H9 (cell line): ENCODE measurements around the gene ADI1. TPM values are rescaled to one million over a fixed set of nuclear protein-coding genes. Genes with fewer than 3 reads are reported as not detected.

Experiments
- DNase-seq: peaks from one replicate; pipeline ENCODE4 v3.0.0-alpha.2; 2017
- H2AFZ ChIP-seq: one replicate; pipeline ENCODE4 v1.6.1; 2013; ENCODE audit warnings: mild to moderate bottlenecking, low read length, control low read depth, moderate library complexity
- H2AK5ac ChIP-seq: 2 replicates; pipeline ENCODE4 v1.6.1; 2013; ENCODE audit warnings: low read length, control low read depth, mixed read lengths; ENCODE audit not compliant: insufficient read length
- H2BK120ac ChIP-seq: one replicate; pipeline ENCODE4 v1.6.1; 2013; ENCODE audit warnings: low read depth, mild to moderate bottlenecking, low read length, control low read depth, inconsistent platforms; ENCODE audit not compliant: poor library complexity, severe bottlenecking
- H2BK12ac ChIP-seq: 2 replicates; pipeline ENCODE4 v1.6.1; 2013; ENCODE audit warnings: low read length, control low read depth, mixed read lengths, low read depth; ENCODE audit not compliant: insufficient read length
- H2BK15ac ChIP-seq: 2 replicates; pipeline ENCODE4 v1.6.1; 2013; ENCODE audit warnings: low read depth, low read length, control low read depth
- H2BK20ac ChIP-seq: one replicate; pipeline ENCODE4 v1.6.1; 2013; ENCODE audit warnings: low read depth, mild to moderate bottlenecking, low read length, control low read depth, inconsistent platforms; ENCODE audit not compliant: poor library complexity, severe bottlenecking
- H2BK5ac ChIP-seq: 2 replicates; pipeline ENCODE4 v1.6.1; 2013; ENCODE audit warnings: low read length, control low read depth, mixed read lengths; ENCODE audit not compliant: insufficient read length
- H3K14ac ChIP-seq: 2 replicates; pipeline ENCODE4 v1.6.1; 2013; ENCODE audit warnings: low read length, control low read depth; ENCODE audit not compliant: insufficient read depth
- H3K18ac ChIP-seq: 2 replicates; pipeline ENCODE4 v1.6.1; 2013; ENCODE audit warnings: low read depth, mild to moderate bottlenecking, mixed read lengths, low read length, control low read depth; ENCODE audit not compliant: insufficient read length
- H3K23ac ChIP-seq: 2 replicates; pipeline ENCODE4 v1.6.1; 2013; ENCODE audit warnings: low read length, control low read depth, mixed read lengths, low read depth; ENCODE audit not compliant: insufficient read length
- H3K23me2 ChIP-seq: 2 replicates; pipeline ENCODE4 v1.6.1; 2013; ENCODE audit warnings: low read depth, mild to moderate bottlenecking, mixed read lengths, low read length, control low read depth; ENCODE audit not compliant: insufficient read length, poor library complexity, severe bottlenecking
- H3K27ac ChIP-seq: 2 replicates; pipeline ENCODE4 v1.5.1; 2013; ENCODE audit warnings: low read length, control low read depth, mixed read lengths, low read depth; ENCODE audit not compliant: insufficient read length
- H3K27me3 ChIP-seq: 2 replicates; pipeline ENCODE4 v1.6.1; 2013; ENCODE audit warnings: low read length, control low read depth, inconsistent platforms; ENCODE audit not compliant: insufficient read depth
- H3K4ac ChIP-seq: 2 replicates; pipeline ENCODE4 v1.6.1; 2013; ENCODE audit warnings: low read depth, mild to moderate bottlenecking, control low read depth, inconsistent platforms, low read length, moderate library complexity
- H3K4me1 ChIP-seq: 2 replicates; pipeline ENCODE4 v1.6.1; 2013; ENCODE audit warnings: low read length, control low read depth, inconsistent platforms; ENCODE audit not compliant: insufficient read depth
- H3K4me2 ChIP-seq: 2 replicates; pipeline ENCODE4 v1.6.1; 2013; ENCODE audit warnings: low read length, control low read depth, mixed read lengths; ENCODE audit not compliant: insufficient read length, insufficient read depth
- H3K56ac ChIP-seq: 2 replicates; pipeline ENCODE4 v1.6.1; 2013; ENCODE audit warnings: low read depth, mild to moderate bottlenecking, mixed read lengths, low read length, control low read depth; ENCODE audit not compliant: insufficient read length
- H3K79me1 ChIP-seq: 2 replicates; pipeline ENCODE4 v1.6.1; 2013; ENCODE audit warnings: low read depth, mild to moderate bottlenecking, moderate library complexity, low read length, control low read depth, inconsistent platforms; ENCODE audit not compliant: insufficient read depth, poor library complexity, severe bottlenecking
- H3K79me2 ChIP-seq: 2 replicates; pipeline ENCODE4 v1.6.1; 2013; ENCODE audit warnings: low read length, control low read depth, inconsistent platforms; ENCODE audit not compliant: insufficient read depth
- H3K9ac ChIP-seq: 2 replicates; pipeline ENCODE4 v1.6.1; 2013; ENCODE audit warnings: low read length, control low read depth, mixed read lengths; ENCODE audit not compliant: insufficient read length; ENCODE audit errors: extremely low read depth
- H3K9me3 ChIP-seq: one replicate; pipeline ENCODE4 v1.6.1; 2013; ENCODE audit warnings: low read depth, low read length, inconsistent platforms; ENCODE audit not compliant: control insufficient read depth
- H3T11ph ChIP-seq: one replicate; pipeline ENCODE4 v1.6.1; 2013; ENCODE audit warnings: mild to moderate bottlenecking, low read length, control low read depth, inconsistent platforms
- H4K20me1 ChIP-seq: one replicate; pipeline ENCODE4 v1.6.1; 2013; ENCODE audit not compliant: control insufficient read depth, insufficient read length, insufficient read depth
- H4K5ac ChIP-seq: 2 replicates; pipeline ENCODE4 v1.6.1; 2013; ENCODE audit warnings: low read depth, mild to moderate bottlenecking, mixed read lengths, low read length, control low read depth; ENCODE audit not compliant: insufficient read length
- H4K8ac ChIP-seq: replicated peaks from 2 replicates; pipeline ENCODE4 v1.6.1; 2013; ENCODE audit warnings: low read length, control low read depth, mixed read lengths, low read depth; ENCODE audit not compliant: insufficient read length
- H4K91ac ChIP-seq: 2 replicates; pipeline ENCODE4 v1.6.1; 2013; ENCODE audit warnings: low read depth, mild to moderate bottlenecking, moderate library complexity, mixed read lengths, low read length, control low read depth; ENCODE audit not compliant: insufficient read length
- H3K27ac Mint-ChIP-seq, 3 experiments: 2 replicates in 2 of 3; 3 replicates in 1 of 3; pipeline ENCODE4 v1.8.0; 2020 to 2021; ENCODE audit warnings: mixed read lengths in 3 of 3, mild to moderate bottlenecking in 1 of 3, moderate library complexity in 1 of 3
- H3K27me3 Mint-ChIP-seq: 2 replicates; pipeline ENCODE4 v1.8.0; 2021; ENCODE audit warnings: low read depth, mild to moderate bottlenecking, moderate library complexity, mixed read lengths
- H3K36me3 Mint-ChIP-seq, 3 experiments: 2 replicates in 2 of 3; 3 replicates in 1 of 3; pipeline ENCODE4 v1.8.0; 2020 to 2021; ENCODE audit warnings: low read depth in 3 of 3, mixed read lengths in 3 of 3; ENCODE audit not compliant: insufficient read depth in 1 of 3
- H3K4me1 Mint-ChIP-seq, 2 experiments: 2 replicates each; pipeline ENCODE4 v1.8.0; 2020; ENCODE audit warnings: mixed read lengths in 2 of 2
- H3K4me3 Mint-ChIP-seq, 2 experiments: 2 replicates in 1 of 2; 3 replicates in 1 of 2; pipeline ENCODE4 v1.8.0; 2020 to 2021; ENCODE audit warnings: mild to moderate bottlenecking in 2 of 2, mixed read lengths in 2 of 2, moderate library complexity in 1 of 2
- H3K9me3 Mint-ChIP-seq, 2 experiments: 2 replicates in 1 of 2; 3 replicates in 1 of 2; pipeline ENCODE4 v1.8.0; 2020; ENCODE audit warnings: mild to moderate bottlenecking in 2 of 2, mixed read lengths in 2 of 2, moderate library complexity in 1 of 2
- WGBS: extraction: QIAGEN DNeasy Blood & Tissue Kit; methylation state at CpG from one replicate; pipeline ENCODE4 v1.1.7; 2013; ENCODE audit warnings: missing lambda C conversion rate, low lambda C conversion rate, mixed read lengths; ENCODE audit not compliant: insufficient read length; ENCODE audit errors: extremely low coverage; 5-methylcytosine and 5-hydroxymethylcytosine counted together
- total RNA-seq: library from RNA; stranded (reverse); gene quantifications from 2 replicates; pipeline ENCODE4 v1.2.1, GENCODE V29; 2021
- TF ChIP-seq, protein P1 (sequence below): fragments of 200-600 bp; sonication (generic); conservative IDR thresholded peaks from 3 replicates; pipeline ENCODE4 v1.8.0; 2021; ENCODE audit warnings: antibody characterized with exemption, mild to moderate bottlenecking

Gene ADI1
- total RNA-seq, 1 experiment from 2014 or later = 23.4 TPM

DNA sequence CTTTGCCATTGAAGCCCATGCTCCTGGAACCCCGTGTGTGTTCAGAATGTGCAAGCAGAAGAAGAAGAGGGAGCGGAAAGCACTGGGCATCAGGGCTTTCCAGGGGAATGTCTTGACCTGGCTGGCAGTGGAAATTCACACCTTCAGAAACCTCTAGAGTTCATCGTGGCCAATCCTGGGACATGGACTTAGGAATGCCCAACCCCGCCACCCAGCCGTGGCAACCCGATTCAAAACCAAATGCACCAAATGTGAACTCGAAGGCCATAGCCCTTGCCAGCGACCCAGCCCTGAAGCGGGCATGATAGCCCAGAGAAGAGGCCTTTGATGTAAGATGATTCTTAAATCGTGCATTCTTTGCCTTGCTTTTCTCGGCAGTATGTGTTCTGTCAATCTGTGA lies 69.4 kb downstream of the ADI1 start:
- H3K9me3 Mint-ChIP-seq = no peaks in the 10 kb centered on the region
- H3K4me1 Mint-ChIP-seq = peaks cover 3 to 5% of the 10 kb centered on the region in 2 experiments; a peak in 2 of 4 replicates
- Histone ChIP-seq H3K9ac (no peak overlapping the region), H3T11ph (no peak overlapping the region), H2BK5ac (no peak overlapping the region), H3K23me2 (no peaks in the 10 kb centered on the region), H3K79me2 (no peaks in the 10 kb centered on the region), H2BK12ac (no peak overlapping the region), H3K23ac (no peak overlapping the region), H2AFZ (no peak overlapping the region), H3K4me1 (no peaks in the 10 kb centered on the region), H4K8ac (no peak overlapping the region), H3K27me3 (no peaks in the 10 kb centered on the region), H3K18ac (no peak overlapping the region), H3K4me2 (no peak overlapping the region), H2BK120ac (no peak overlapping the region), H2BK15ac (no peak overlapping the region), H4K91ac (no peak overlapping the region), H3K56ac (no peak overlapping the region), H3K27ac (no peak overlapping the region), H3K79me1 (no peaks in the 10 kb centered on the region), H3K9me3 (no peaks in the 10 kb centered on the region), H3K14ac (no peak overlapping the region), H2BK20ac (no peak overlapping the region), H4K5ac (no peak overlapping the region), H2AK5ac (no peak overlapping the region), H3K4ac (no peak overlapping the region), H4K20me1 (no peaks in the 10 kb centered on the region)
- no peak for DNase-seq
- WGBS = no CpG with 5 or more reads among the region's 11 CpGs
- H3K4me3 Mint-ChIP-seq = no peak overlapping the region
- H3K36me3 Mint-ChIP-seq = peaks cover 15 to 47% (median 29%) of the 10 kb centered on the region in 3 experiments
- no peaks in the 10 kb centered on the region; the same call in 1 of the 2 replicates for H3K27me3 Mint-ChIP-seq
- no peak overlapping the region; a peak in 1 of 7 replicates for H3K27ac Mint-ChIP-seq
- TF ChIP-seq, protein P1, sequence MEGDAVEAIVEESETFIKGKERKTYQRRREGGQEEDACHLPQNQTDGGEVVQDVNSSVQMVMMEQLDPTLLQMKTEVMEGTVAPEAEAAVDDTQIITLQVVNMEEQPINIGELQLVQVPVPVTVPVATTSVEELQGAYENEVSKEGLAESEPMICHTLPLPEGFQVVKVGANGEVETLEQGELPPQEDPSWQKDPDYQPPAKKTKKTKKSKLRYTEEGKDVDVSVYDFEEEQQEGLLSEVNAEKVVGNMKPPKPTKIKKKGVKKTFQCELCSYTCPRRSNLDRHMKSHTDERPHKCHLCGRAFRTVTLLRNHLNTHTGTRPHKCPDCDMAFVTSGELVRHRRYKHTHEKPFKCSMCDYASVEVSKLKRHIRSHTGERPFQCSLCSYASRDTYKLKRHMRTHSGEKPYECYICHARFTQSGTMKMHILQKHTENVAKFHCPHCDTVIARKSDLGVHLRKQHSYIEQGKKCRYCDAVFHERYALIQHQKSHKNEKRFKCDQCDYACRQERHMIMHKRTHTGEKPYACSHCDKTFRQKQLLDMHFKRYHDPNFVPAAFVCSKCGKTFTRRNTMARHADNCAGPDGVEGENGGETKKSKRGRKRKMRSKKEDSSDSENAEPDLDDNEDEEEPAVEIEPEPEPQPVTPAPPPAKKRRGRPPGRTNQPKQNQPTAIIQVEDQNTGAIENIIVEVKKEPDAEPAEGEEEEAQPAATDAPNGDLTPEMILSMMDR = no peak
